Pancreas (tissue), 10 donors: ENCODE measurements around the gene FXR2. TPM values are rescaled to one million over a fixed set of nuclear protein-coding genes. Genes with fewer than 3 reads are reported as not detected.
A peak's percentile ranks its signal among the peaks of the same experiment; 100 is the strongest.

Experiments used
- ATAC-seq, 4 donors: fragments of 200-7000 bp; cut with Tn5 transposase; one replicate each; pipeline versions ENCODE4 v1.8.0 to v1.9.1; 2020; ENCODE audit warnings: mild to moderate bottlenecking in 4 of 4, moderate library complexity in 4 of 4
- DNase-seq, 6 donors: peaks; one replicate each; pipeline ENCODE4 v3.0.0-alpha.2; 2020
- FAIRE-seq: peaks from 2 replicates; lab custom pipeline; 2012; peaks lifted over from hg19 to GRCh38; lab: Jason Lieb, UNC
- H3K27ac ChIP-seq, 4 donors: fragments of 200-600 bp; sonication (generic); 1 replicate in 3 of 4; 2 replicates in 1 of 4; pipeline versions ENCODE4 v1.5.0 to v1.8.0; 2020
- H3K27me3 ChIP-seq, 4 donors: fragments of 200-600 bp; one replicate each; pipeline ENCODE4 v1.8.0; 2021
- H3K36me3 ChIP-seq, 3 donors: fragments of 200-600 bp; sonication (generic) in 1 of 3; one replicate each; pipeline versions ENCODE4 v1.5.0 to v1.8.0; 2020 to 2021
- H3K4me1 ChIP-seq, 3 donors: fragments of 200-600 bp; one replicate each; pipeline ENCODE4 v1.8.0; 2021
- H3K4me3 ChIP-seq, 4 donors: fragments of 200-600 bp; sonication (generic) in 2 of 4; one replicate each; pipeline versions ENCODE4 v1.5.0 to v1.8.0; 2020 to 2021
- H3K9me3 ChIP-seq, 4 donors: fragments of 200-600 bp; one replicate each; pipeline ENCODE4 v1.8.0; 2021
- CTCF ChIP-seq, 4 donors: fragments of 200-600 bp; sonication (generic) in 3 of 4; IDR thresholded peaks; one replicate each; pipeline versions ENCODE4 v1.5.0 to v1.8.0; 2021; ENCODE audit warnings: antibody characterized with exemption in 4 of 4
- WGBS, 2 donors: extraction: QIAGEN DNeasy Blood & Tissue Kit; methylation state at CpG; one replicate each; pipeline ENCODE4 v1.1.7; 2013; 5-methylcytosine and 5-hydroxymethylcytosine counted together
- intact Hi-C, 3 donors: fragments of 100-400 bp; cut with DNase I; formaldehyde crosslinking; loops; one replicate each; pipeline versions ENCODE4 v1.11.1 to v1.14.2; 2022
- polyA plus RNA-seq, 2 donors: library from polyadenylated mRNA; stranded (reverse); fragments of 200-250 nt; gene quantifications; one replicate each; pipeline ENCODE4 v1.2.3, GENCODE V29; 2013
- total RNA-seq, 6 donors: library from RNA; stranded (reverse); fragmentation: NEBNext Ultra II Directional in 4 of 6; extraction: Animal tissue kit (Norgen Biotek cat#: 25700) in 4 of 6; gene quantifications; one replicate each; pipeline versions ENCODE4 v1.2.1 to v1.2.4, GENCODE V29; 2021 to 2023
- donor health status: healthy with polysubstance abuse.
- donor health status: DM: no; HTN: no; CAD: no; lungs with moderate emphysema.
- donor health status: DM: no; HTN: no; CAD: no.
- donor health status: control.
- donor health status: control.
- donor health status: Bipolar disorder and iron deficiency.
- donor health status: DM: yes; HTN: yes; CAD: no.
- donor health status: DM: no; HTN: no; CAD: no.
- donor health status: DM: no; HTN: no; CAD: no.
- donor health status: DM: yes; HTN: yes; CAD: no.

The FXR2 gene
- total and polyA plus RNA-seq, 8 donors, result 7.8 to 25.6 (median 12.6) TPM

GRCh38 chr17:7550344-7550743 lies 64.4 kb downstream of the FXR2 start:
- Histone ChIP-seq H3K27me3 (no peaks in the 10 kb centered on the region), H3K27ac (no peak overlapping the region), H3K36me3 (no peaks in the 10 kb centered on the region), H3K4me3 (no peak overlapping the region), H3K4me1 (no peaks in the 10 kb centered on the region), H3K9me3 (no peaks in the 10 kb centered on the region)
- ATAC-seq (no peak), FAIRE-seq (no peak), DNase-seq (no peak)
- intact Hi-C loops, result loop anchor here in 2 of 3 donors (5.0 to 10.0 kb wide), 2 partner anchors 33 to 196 kb away; partner anchors contain the start of genes KCTD11 (in 1 of the 2) and TMEM95 (in 1 of the 2)
- TF ChIP-seq CTCF (IDR thresholded peaks at IDR 0.05), result no peak
- 71 to 72% methylated on average over 6 of the region's 6 CpGs for WGBS, 2 donors

GRCh38 chr17:7549401-7550055 lies 65.2 kb downstream of the FXR2 start:
- Histone ChIP-seq H3K9me3 (no peaks in the 10 kb centered on the region), H3K36me3 (no peaks in the 10 kb centered on the region), H3K4me3 (peak overlapping the region; percentile 56 to 77 (median 72)), H3K27ac (peak overlapping the region; percentile 44 to 73 (median 58)), H3K4me1 (no peaks in the 10 kb centered on the region), H3K27me3 (no peaks in the 10 kb centered on the region)
- FAIRE-seq (no peak), DNase-seq (peak in 4 of 6 donors; percentile 28 to 80 (median 37)), ATAC-seq (peak; percentile 69 to 76 (median 74))
- 33% methylated on average over 19 to 20 of the region's 20 CpGs for WGBS, 2 donors
- TF ChIP-seq CTCF (IDR thresholded peaks at IDR 0.05), result no peak
- intact Hi-C loops, result loop anchor here in 2 of 3 donors (5.0 to 10.0 kb wide), 2 partner anchors 32 to 195 kb away; partner anchors contain the start of genes KCTD11 (in 1 of the 2) and TMEM95 (in 1 of the 2)

DNA sequence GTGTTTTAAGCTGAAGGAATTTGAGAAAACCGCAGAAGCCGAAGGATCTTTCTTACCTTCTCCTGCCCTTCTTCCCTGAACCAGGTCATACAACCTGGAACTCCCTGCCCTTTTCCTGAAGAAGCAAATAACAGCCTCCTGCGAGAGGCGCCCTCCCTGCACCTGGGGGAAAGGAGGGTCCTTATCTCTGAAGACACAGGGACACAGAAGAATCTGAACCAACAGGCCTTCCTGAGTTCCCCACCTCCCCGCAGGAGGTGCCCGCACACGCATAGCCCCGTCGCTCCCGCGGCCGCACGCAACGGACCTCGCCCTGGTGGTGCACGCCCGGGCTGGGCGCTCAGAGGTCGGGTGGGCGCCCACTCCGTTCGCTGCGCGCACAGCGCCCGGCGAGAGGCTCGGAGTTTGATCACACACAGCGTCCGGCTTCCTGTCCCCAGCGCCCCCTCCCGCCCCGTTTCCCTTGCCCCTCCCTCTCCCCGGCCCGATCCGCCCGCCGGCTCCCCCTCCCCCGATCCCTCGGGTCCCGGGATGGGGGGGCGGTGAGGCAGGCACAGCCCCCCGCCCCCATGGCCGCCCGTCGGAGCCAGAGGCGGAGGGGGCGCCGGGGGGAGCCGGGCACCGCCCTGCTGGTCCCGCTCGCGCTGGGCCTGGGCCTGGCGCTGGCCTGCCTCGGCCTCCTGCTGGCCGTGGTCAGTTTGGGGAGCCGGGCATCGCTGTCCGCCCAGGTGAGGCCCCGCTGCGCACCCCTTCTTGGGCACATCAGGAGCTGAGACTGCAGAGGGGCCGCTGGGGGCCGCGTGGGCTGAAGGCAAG lies 65.9 kb downstream of the FXR2 start, which contains the start of gene TNFSF12:
TSS of gene TNFSF12 (plus strand) at position 474 of the 816 bp plus-strand sequence. CDS start at position 570, 96 bp downstream.
- peak within 1 kb of the TSS; percentile 56 to 77 (median 72) for H3K4me3 ChIP-seq
- no peaks in the 10 kb centered on the region for H3K4me1 ChIP-seq
- ATAC-seq, result peak; percentile 82 to 88 (median 84)
- intact Hi-C loops, result no loop called here
- H3K27ac ChIP-seq, result peak within 1 kb of the TSS; percentile 44 to 73 (median 58)
- no peaks in the 10 kb centered on the region for H3K9me3 ChIP-seq
- H3K27me3 ChIP-seq, result no peaks in the 10 kb centered on the region
- no peak for TF ChIP-seq CTCF (IDR thresholded peaks at IDR 0.05)
- WGBS, 2 donors, result 0 to 1% methylated on average over 51 to 65 of the region's 65 CpGs
- no peak for FAIRE-seq
- H3K36me3 ChIP-seq, result no peaks in the 10 kb centered on the region
- peak; percentile 49 to 84 (median 66) for DNase-seq

GRCh38 chr17:7544911-7545310 lies 69.8 kb downstream of the FXR2 start:
- no peaks in the 10 kb centered on the region for H3K9me3 ChIP-seq
- H3K27me3 ChIP-seq, result no peaks in the 10 kb centered on the region
- no peak overlapping the region for H3K27ac ChIP-seq
- no peak overlapping the region for H3K4me3 ChIP-seq
- intact Hi-C loops, result no loop called here
- FAIRE-seq (no peak), ATAC-seq (no peak), DNase-seq (no peak)
- 55 to 58% methylated on average over 6 of the region's 6 CpGs for WGBS, 2 donors
- no peaks in the 10 kb centered on the region for H3K36me3 ChIP-seq
- no peaks in the 10 kb centered on the region for H3K4me1 ChIP-seq
- TF ChIP-seq CTCF (IDR thresholded peaks at IDR 0.05), result no peak

Other genes with a start within 250 kb of the FXR2 start
- 1 to 10 TPM; 4.9 to 9.0 (median 5.7) TPM for gene TNK1, start 233.8 kb downstream of the FXR2 start, total RNA-seq
- gene TNK1, start 233.8 kb downstream of the FXR2 start, polyA plus RNA-seq, result 10 to 100 TPM; 10.8 to 13.8 TPM
- 10 to 100 TPM in 2 of 6 donors, 1 to 10 TPM in 4; 6.5 to 15.6 (median 9.0) TPM for gene PLSCR3, start 220.4 kb downstream of the FXR2 start, total RNA-seq
- 10 to 100 TPM; 14.0 to 20.1 TPM for gene PLSCR3, start 220.4 kb downstream of the FXR2 start, polyA plus RNA-seq
- 10 to 100 TPM; 32.8 to 53.5 (median 43.1) TPM for gene TMEM256, start 210.8 kb downstream of the FXR2 start, total RNA-seq
- gene TMEM256, start 210.8 kb downstream of the FXR2 start, polyA plus RNA-seq, result 100 to 1,000 TPM in 1 of 2 donors, 10 to 100 TPM in 1; 88.3 to 119 TPM
- 1 to 10 TPM; 2.9 to 8.4 (median 4.5) TPM for gene NLGN2, start 207.1 kb downstream of the FXR2 start, total RNA-seq
- 10 to 100 TPM in 1 of 2 donors, 1 to 10 TPM in 1; 7.4 to 13.7 TPM for gene NLGN2, start 207.1 kb downstream of the FXR2 start, polyA plus RNA-seq
- gene SPEM1, start 194.6 kb downstream of the FXR2 start, total RNA-seq, result not detected
- not detected for gene SPEM1, start 194.6 kb downstream of the FXR2 start, polyA plus RNA-seq
- gene SPEM2, start 189.3 kb downstream of the FXR2 start, total RNA-seq, result not detected
- not detected for gene SPEM2, start 189.3 kb downstream of the FXR2 start, polyA plus RNA-seq
- not detected for gene SPEM3, start 186.0 kb downstream of the FXR2 start, total RNA-seq
- not detected for gene SPEM3, start 186.0 kb downstream of the FXR2 start, polyA plus RNA-seq
- 1 to 10 TPM; 2.4 to 7.8 (median 3.6) TPM for gene TMEM102, start 179.5 kb downstream of the FXR2 start, total RNA-seq
- gene TMEM102, start 179.5 kb downstream of the FXR2 start, polyA plus RNA-seq, result 1 to 10 TPM; 2.2 to 2.9 TPM
- gene FGF11, start 175.4 kb downstream of the FXR2 start, total RNA-seq, result 1 to 10 TPM in 1 of 6 donors, under 1 TPM in 5; 0.09 to 1.1 (median 0.31) TPM
- gene FGF11, start 175.4 kb downstream of the FXR2 start, polyA plus RNA-seq, result under 1 TPM; 0.61 to 0.65 TPM
- gene CHRNB1, start 169.8 kb downstream of the FXR2 start, total RNA-seq, result 10 to 100 TPM in 2 of 6 donors, 1 to 10 TPM in 4; 7.5 to 15.0 (median 8.7) TPM
- 10 to 100 TPM in 1 of 2 donors, 1 to 10 TPM in 1; 9.7 to 11.1 TPM for gene CHRNB1, start 169.8 kb downstream of the FXR2 start, polyA plus RNA-seq
- 10 to 100 TPM; 20.3 to 30.2 (median 22.2) TPM for gene ZBTB4, start 135.3 kb downstream of the FXR2 start, total RNA-seq
- gene ZBTB4, start 135.3 kb downstream of the FXR2 start, polyA plus RNA-seq, result 10 to 100 TPM; 17.3 to 19.2 TPM
- not detected for gene SLC35G6, start 133.5 kb downstream of the FXR2 start, total RNA-seq
- under 1 TPM in 1 of 2 donors, not detected in 1; 0.08 TPM for gene SLC35G6, start 133.5 kb downstream of the FXR2 start, polyA plus RNA-seq
- gene POLR2A, start 130.5 kb downstream of the FXR2 start, total RNA-seq, result 10 to 100 TPM; 45.7 to 62.6 (median 53.8) TPM
- 10 to 100 TPM; 24.5 to 83.6 TPM for gene POLR2A, start 130.5 kb downstream of the FXR2 start, polyA plus RNA-seq
- gene TNFSF12, start 65.8 kb downstream of the FXR2 start, total RNA-seq, result 10 to 100 TPM; 11.0 to 21.2 (median 12.7) TPM
- gene TNFSF12, start 65.8 kb downstream of the FXR2 start, polyA plus RNA-seq, result 10 to 100 TPM; 24.2 to 27.7 TPM
- 10 to 100 TPM; 10.5 to 31.2 (median 15.4) TPM for gene TNFSF13, start 56.1 kb downstream of the FXR2 start, total RNA-seq
- gene TNFSF13, start 56.1 kb downstream of the FXR2 start, polyA plus RNA-seq, result 10 to 100 TPM; 16.9 to 17.8 TPM
- 10 to 100 TPM; 14.7 to 24.1 (median 15.7) TPM for gene SENP3, start 53.0 kb downstream of the FXR2 start, total RNA-seq
- gene SENP3, start 53.0 kb downstream of the FXR2 start, polyA plus RNA-seq, result 10 to 100 TPM; 25.5 to 33.1 TPM
- gene CD68, start 35.3 kb downstream of the FXR2 start, total RNA-seq, result 10 to 100 TPM in 3 of 6 donors, 1 to 10 TPM in 3; 3.7 to 60.0 (median 11.1) TPM
- 1 to 10 TPM; 1.8 to 9.7 TPM for gene CD68, start 35.3 kb downstream of the FXR2 start, polyA plus RNA-seq
- 10 to 100 TPM; 12.3 to 27.1 (median 18.3) TPM for gene MPDU1, start 31.0 kb downstream of the FXR2 start, total RNA-seq
- 10 to 100 TPM; 46.3 to 48.2 TPM for gene MPDU1, start 31.0 kb downstream of the FXR2 start, polyA plus RNA-seq
- under 1 TPM in 3 of 6 donors, not detected in 3; 0.18 to 0.35 (median 0.25) TPM for gene SOX15, start 24.8 kb downstream of the FXR2 start, total RNA-seq
- gene SOX15, start 24.8 kb downstream of the FXR2 start, polyA plus RNA-seq, result 1 to 10 TPM in 1 of 2 donors, under 1 TPM in 1; 0.53 to 1.0 TPM
- 10 to 100 TPM; 43.8 to 82.8 (median 66.6) TPM for gene SAT2, start 12.9 kb upstream of the FXR2 start, total RNA-seq
- gene SAT2, start 12.9 kb upstream of the FXR2 start, polyA plus RNA-seq, result 100 to 1,000 TPM; 250 to 348 TPM
- under 1 TPM in 3 of 6 donors, not detected in 3; 0.16 to 0.72 (median 0.17) TPM for gene SHBG, start 15.2 kb upstream of the FXR2 start, total RNA-seq
- under 1 TPM; 0.23 to 0.82 TPM for gene SHBG, start 15.2 kb upstream of the FXR2 start, polyA plus RNA-seq
- gene ATP1B2, start 36.0 kb upstream of the FXR2 start, total RNA-seq, result 1 to 10 TPM in 5 of 6 donors, under 1 TPM in 1; 0.79 to 1.9 (median 1.2) TPM
- 1 to 10 TPM; 1.3 to 6.7 TPM for gene ATP1B2, start 36.0 kb upstream of the FXR2 start, polyA plus RNA-seq
- 10 to 100 TPM; 14.6 to 35.9 (median 28.5) TPM for gene TP53, start 72.6 kb upstream of the FXR2 start, total RNA-seq
- gene TP53, start 72.6 kb upstream of the FXR2 start, polyA plus RNA-seq, result 10 to 100 TPM in 1 of 2 donors, 1 to 10 TPM in 1; 8.3 to 10.8 TPM
- gene WRAP53, start 73.6 kb upstream of the FXR2 start, total RNA-seq, result 1 to 10 TPM; 2.0 to 5.0 (median 3.8) TPM
- gene WRAP53, start 73.6 kb upstream of the FXR2 start, polyA plus RNA-seq, result 10 to 100 TPM in 1 of 2 donors, 1 to 10 TPM in 1; 9.1 to 13.5 TPM
- 1 to 10 TPM in 3 of 6 donors, under 1 TPM in 3; 0.37 to 1.3 (median 0.85) TPM for gene EFNB3, start 90.3 kb upstream of the FXR2 start, total RNA-seq
- gene EFNB3, start 90.3 kb upstream of the FXR2 start, polyA plus RNA-seq, result 1 to 10 TPM in 1 of 2 donors, under 1 TPM in 1; 0.84 to 5.4 TPM
- under 1 TPM; 0.09 to 0.52 (median 0.19) TPM for gene DNAH2, start 102.8 kb upstream of the FXR2 start, total RNA-seq
- under 1 TPM; 0.38 TPM for gene DNAH2, start 102.8 kb upstream of the FXR2 start, polyA plus RNA-seq
- gene KDM6B, start 219.3 kb upstream of the FXR2 start, total RNA-seq, result 10 to 100 TPM; 14.9 to 23.7 (median 17.3) TPM
- gene KDM6B, start 219.3 kb upstream of the FXR2 start, polyA plus RNA-seq, result 10 to 100 TPM in 1 of 2 donors, 1 to 10 TPM in 1; 8.9 to 15.3 TPM
- gene TMEM88, start 240.2 kb upstream of the FXR2 start, total RNA-seq, result 1 to 10 TPM; 2.1 to 4.2 (median 2.4) TPM
- 10 to 100 TPM; 21.6 to 28.5 TPM for gene TMEM88, start 240.2 kb upstream of the FXR2 start, polyA plus RNA-seq
- 10 to 100 TPM; 20.1 to 29.6 (median 26.6) TPM for gene NAA38, start 242.7 kb upstream of the FXR2 start, total RNA-seq
- gene NAA38, start 242.7 kb upstream of the FXR2 start, polyA plus RNA-seq, result 10 to 100 TPM; 75.7 to 87.2 TPM
- 10 to 100 TPM in 1 of 6 donors, 1 to 10 TPM in 5; 5.0 to 10.5 (median 8.4) TPM for gene CYB5D1, start 243.1 kb upstream of the FXR2 start, total RNA-seq
- 1 to 10 TPM; 4.9 to 8.5 TPM for gene CYB5D1, start 243.1 kb upstream of the FXR2 start, polyA plus RNA-seq